Fibroblast of skin of back (primary cell): ENCODE results near the gene ABCB10.
"Not testable (repeated sequence)": the region's sequence is repeated elsewhere in the genome, so short reads cannot be mapped to it uniquely, and the experiment has no call there.

Source experiments
- DNase-seq: peaks from one replicate; pipeline ENCODE4 v3.0.0-alpha.2; 2013

The ABCB10 gene

DNA sequence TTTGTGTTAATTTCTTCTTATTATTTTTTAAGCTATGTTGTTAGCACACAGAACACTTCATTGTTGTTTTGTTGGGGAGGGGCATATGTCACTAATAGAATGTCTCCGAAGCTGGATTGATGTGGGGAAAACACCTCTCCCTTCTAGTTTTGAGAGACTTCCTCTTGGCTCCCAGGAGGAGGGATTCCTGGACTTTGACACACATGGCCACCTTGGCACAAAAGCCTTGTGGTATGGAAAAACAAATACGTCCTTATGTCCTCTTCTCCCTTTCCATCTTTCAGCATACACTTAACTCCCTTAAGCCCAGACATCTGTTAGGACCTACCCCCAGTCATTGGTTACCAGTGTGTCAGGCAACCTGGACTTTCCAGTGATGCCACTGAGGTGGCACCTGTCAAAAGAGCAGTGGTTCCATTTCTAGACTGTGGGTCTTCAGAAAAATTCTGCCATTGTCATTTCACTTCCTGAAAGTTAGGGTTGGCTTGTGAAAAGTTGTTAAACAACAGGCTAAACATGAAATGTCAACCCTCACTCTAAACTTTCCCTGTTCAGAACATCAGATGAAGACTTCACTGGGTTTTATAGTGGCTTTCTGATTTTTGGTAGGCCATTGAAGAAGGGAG is 12.5 kb upstream of the ABCB10 start:
- DNase-seq, result no peak

DNA sequence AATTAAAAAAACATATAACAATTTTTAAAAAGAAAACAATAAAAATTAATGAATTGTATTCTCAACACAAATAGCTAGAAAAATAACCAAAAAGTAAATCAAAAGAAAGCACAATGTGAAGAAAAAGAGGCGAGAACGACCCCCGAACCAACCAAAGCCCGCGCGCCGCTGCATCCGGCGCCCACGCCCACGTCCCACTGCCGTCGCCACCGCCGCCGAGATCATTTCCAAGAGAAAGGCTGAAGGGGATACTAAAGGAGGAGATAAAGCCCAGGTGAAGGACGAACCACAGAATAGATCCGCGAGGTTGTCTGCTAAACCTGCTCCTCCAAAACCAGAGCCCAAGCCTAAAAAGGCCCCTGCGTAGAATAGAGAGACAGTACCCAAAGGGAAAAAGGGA is 11.8 kb upstream of the ABCB10 start:
- DNase-seq, result no peak

DNA sequence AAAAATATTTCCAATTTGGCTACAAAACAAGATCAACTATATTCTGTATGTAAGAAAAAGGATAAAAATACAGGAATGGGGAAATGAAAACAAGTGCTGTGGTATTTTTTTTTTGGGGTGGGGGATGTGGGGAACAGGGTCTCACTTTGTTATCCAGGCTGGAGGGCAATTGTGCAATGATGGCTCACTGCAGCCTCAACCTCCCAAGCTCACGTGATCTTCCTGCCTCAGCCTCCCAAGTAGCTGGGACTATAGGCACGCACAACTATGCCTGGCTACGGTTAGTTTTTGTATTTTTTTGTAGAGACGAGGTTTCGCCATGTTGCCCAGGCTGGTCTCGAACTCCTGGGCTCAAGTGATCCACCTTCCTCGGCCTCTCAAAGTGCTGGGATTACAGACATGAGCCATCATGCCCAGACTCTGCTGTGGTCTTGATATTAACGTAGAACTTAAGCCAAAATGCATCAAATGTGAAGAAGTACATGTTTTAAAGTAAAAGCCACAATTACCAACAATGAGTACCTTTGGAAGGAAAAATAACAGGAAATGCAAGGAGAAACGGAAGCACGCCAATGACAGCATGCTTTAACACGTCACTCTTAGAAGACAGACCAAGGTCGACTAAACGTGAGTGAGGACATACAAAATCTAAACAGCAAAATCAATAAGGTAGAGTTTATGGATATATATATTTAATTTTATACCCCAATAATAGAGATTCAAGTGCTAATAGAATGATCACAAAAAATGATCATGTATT is 8.8 kb upstream of the ABCB10 start:
- no peak for DNase-seq

DNA sequence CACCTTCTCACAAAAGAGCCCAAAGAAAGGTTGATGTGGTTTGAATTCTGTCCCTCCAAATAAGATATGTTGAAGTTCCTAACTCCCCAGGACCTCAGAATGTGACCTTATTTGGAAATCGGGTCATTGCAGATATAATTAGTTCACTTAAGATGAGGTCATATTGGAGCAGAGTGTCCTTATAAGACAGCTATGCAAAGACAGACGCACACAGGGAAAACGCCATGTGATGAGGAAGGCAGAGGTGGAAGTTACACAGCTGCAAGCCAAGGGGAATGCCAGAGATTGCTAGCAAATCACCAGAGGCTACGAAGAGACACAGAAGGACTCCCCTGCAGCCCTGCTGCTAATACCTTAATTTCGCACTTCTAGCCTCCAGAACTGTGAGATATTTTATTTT is 5.2 kb upstream of the ABCB10 start:
- DNase-seq, result peak; percentile 90

- peak; percentile 20 for DNase-seq
These were observed 4.7 kb upstream of the ABCB10 start for GRCh38 chr1:229563241-229563640.

- DNase-seq, result no peak
These were observed 4.2 kb upstream of the ABCB10 start for GRCh38 chr1:229562686-229563085.

- DNase-seq, result no peak
These were observed 2.6 kb upstream of the ABCB10 start for GRCh38 chr1:229561141-229561540.

- not testable (repeated sequence) for DNase-seq
These were observed 1.6 kb upstream of the ABCB10 start for GRCh38 chr1:229560124-229560523.

DNA sequence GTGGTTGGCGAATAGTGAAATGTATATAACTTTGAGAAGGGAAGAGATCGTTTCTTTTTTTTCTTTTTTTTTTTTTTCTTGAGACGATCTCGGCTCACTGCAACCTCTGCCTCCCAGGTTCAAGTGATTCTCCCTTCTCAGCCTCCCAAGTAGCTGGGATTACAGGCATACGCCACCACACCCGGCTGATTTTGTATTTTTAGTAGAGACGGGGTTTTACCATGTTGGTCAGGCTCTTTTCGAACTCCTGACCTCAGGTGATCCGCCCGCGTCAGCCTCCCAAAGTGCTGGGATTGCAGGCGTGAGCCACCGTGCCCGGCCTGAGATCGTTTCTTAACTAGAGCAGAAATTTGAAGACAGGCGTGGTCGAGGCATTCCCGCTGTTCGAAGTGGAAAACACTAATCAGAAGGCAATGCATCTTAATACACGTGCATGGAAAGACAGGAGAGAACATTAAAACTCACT is 862 bp upstream of the ABCB10 start:
- DNase-seq, result not testable (repeated sequence)

- DNase-seq, result peak; percentile 33
These were observed 543 bp downstream of the ABCB10 start for GRCh38 chr1:229557913-229558414.

DNA sequence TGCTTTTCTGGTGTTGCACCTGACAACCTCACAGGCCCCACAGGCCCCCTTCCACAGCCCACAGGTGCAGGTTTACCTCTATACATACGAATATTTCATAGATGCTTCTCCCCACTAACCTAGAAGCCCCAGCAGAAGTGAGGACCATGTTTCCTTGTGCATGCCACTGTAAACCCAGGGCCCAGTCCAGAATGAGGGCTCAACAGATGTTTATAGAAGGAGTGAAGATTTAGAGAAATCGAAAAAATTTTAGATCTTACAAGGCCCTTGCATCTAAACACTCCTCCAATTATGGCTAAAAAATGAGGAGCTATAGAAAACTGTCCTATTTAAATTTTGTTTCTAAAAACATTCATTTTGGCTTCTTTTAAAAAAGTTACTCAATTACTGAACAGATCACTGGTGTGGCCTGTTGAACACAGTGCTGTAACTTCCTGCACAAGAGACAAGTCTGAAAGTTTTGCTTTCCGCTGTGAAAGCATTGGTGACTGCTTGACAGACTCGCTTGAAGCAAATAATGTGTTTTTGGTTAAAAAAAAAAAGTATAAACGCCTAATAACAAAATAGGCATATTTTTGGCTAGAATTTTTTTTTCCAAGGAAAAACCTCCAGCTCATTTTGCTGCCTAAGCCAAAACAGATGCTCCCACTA is 1.2 kb downstream of the ABCB10 start:
- DNase-seq, result peak; percentile 23

DNA sequence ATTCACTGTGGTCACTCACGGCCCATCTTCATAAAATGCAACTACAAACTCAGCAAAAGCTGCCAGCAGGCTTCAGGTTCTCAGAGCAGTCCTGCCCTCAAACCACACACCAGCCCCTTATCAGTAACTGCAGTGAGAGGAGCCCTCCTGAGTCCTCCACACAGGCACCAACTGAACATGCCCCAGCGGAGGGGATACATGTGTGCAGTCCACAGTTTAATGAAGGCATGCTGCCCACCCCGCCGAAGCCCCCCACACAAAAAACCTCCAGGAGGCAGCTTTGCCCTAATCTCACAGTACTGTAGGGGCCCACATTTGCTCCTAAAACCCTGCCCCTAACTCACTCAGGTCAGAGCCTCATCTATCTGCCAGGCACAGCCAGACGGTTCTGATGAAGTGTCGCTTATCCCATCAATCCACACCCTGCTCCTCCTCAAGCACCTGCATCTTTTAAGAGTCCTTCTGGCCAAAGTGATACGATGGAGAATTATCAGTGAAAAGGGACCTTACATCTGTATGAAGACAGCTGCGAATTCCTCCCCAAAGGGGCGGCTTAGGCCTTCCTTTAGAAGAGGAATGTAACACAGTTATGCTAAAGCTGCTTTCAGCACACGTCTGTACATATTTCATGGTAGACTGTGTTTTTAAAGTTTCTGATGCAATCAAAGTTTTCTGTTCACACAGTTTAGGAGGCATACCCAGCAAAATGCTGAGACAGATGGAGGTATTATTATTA is 3.5 kb downstream of the ABCB10 start:
- peak; percentile 38 for DNase-seq

GRCh38 chr1:229553621-229554130 is 4.8 kb downstream of the ABCB10 start:
- no peak for DNase-seq

DNA sequence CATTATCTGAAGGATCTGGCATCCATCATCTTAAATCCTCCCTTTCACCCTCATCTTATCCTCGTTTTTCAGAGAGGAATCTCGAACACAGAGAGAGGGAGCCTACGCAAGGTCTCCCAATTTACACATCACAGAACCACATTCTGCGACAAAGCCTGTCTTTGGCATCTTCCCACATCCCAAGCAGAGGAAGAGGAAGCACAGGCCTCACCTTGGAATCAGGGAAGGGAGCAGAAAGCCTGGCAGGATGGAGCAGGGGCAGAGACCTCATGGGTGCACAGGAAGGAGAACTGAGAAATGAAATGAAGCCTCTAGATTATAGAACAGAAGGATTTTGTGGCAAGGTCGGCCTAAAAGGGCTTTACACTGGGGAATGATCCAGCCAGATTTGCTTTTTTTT is 5.8 kb downstream of the ABCB10 start:
- no peak for DNase-seq

DNA sequence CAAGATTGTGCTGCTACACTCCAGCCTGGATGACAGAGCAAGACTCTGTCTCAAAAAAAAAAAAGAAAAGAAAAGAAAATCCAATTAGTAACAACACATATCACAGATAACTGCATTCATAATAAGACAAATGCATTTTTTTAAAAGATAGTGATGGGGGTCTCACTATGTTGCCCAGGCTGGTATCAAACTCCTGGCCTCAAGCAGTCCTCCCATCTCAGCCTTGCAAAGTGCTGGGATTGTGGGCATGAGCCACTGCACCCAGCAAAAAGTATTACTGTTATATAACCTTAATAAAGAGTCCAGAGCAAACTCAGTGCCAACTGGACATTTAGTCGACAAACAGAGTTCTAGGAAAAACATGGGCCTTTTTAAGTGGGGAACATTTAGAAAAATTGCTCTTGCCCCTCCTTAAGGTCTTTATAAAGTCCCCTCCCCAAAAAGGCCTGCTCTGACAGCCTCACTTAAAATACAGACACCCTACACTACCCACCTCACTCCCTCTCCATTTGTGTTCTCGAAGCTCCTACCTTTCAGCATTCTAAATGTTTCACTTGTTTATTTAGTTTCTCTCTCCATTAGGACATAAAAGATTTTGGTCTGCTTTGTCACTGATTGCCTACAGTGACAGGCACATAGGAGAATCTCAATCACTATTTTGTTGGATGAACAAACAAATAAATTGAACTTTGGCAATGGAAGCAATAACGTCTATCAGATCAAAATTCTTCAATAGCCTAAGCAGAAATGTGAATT is 7.5 kb downstream of the ABCB10 start:
- no peak for DNase-seq

DNA sequence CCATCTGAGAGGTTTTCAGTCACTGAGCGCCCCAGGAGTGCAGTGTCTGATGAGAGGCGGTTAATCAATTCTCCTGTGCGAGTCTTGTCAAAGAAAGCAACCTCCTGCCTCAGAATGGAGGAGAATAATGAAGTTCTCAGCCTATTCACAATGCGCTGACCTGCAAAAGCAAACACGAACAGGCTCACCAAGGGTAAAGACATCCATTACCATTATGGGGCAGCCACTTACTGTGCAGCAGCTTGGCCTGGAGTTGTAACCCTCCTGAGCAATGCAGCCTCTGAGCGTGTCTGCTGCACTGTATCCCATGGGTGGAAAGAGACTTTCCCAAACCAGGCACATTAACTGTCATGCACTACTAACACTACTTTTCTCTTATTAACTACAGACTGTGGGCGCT is 11.0 kb downstream of the ABCB10 start:
- DNase-seq, result no peak

GRCh38 chr1:229544587-229544986 is 13.9 kb downstream of the ABCB10 start:
- DNase-seq, result no peak

DNA sequence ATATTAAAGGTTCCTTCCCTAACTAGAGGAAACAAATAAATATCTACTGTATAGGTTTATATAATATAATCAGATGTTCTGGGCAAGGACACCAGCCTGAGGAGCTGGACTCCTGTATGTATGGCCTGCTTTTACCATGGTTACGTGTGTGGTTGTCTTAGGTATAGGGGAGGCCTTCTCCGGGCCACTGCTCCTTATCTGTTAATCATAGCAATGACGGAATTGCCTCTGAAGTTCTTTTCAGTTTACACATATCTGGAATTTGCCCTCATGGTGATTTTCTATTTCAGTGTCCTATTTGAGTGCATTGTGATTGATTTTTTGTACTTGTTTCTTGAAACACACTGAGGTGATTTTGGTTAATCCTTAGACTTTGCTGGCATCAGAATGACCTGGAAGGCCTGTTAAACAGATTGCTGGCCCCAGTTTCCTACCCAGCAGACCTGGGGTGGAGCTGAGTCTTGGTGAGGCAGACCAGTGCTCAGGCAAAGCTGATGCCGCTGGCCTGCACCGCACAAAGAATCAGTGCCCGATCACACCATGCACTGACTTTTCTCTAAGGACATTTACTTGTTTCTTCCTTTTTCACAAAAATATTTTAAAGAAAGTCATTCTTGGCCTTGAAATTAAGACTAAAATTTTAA is 18.5 kb downstream of the ABCB10 start:
- DNase-seq, result no peak

GRCh38 chr1:229538945-229539344 is 19.6 kb downstream of the ABCB10 start:
- DNase-seq, result no peak

DNA sequence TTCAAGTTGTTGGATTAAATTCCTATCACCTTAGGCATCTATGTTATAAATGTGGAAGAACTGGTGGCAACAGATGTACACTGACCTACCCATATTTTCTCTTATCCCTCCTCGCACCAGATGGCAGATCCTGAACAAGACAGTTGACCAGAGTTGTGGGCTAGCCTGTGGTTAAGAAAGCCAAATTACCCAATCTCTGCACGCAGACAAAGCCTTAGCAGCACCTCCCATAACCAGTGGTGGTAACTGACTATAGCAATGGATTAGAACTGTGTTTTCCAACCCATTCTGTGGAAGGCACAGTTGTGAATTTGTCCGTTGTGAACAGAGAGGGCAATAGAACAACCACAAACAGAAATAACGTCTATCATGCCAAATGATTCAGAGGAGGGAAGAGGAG is 20.6 kb downstream of the ABCB10 start:
- no peak for DNase-seq

DNA sequence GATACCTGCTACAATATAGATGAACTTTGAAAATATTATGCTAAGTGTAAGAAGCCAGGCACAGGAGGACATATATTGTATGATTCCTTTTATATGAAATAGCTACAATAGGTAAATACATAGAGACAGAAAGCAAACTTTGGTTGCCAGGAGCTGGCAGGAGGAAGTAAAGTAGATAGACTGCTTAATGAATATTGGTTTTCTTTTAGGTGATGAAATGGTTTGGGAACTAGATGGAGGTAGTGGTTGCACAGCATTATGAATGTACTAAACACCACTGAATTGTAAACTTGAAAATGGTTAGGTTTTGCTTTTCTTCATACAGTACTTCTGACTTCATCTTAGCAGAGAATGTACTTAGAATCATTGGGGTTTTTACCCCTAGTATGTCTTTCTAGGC is 21.5 kb downstream of the ABCB10 start:
- DNase-seq, result no peak
